ENCODE measurements around the gene NEK7.

Gene NEK7

GRCh38 chr1:198156745-198157240 is at the start of gene NEK7:
Gene NEK7 (plus strand): TSS chr1:198156998. CDS start chr1:198232581, 75,583 bp downstream.
- no peak for TF ChIP-seq CTCF (IDR thresholded peaks at IDR 0.05; ENCODE audit: low read depth, low read length)

GRCh38 chr1:198107091-198107501 is 49.7 kb upstream of the NEK7 start:
- DNase-seq (ENCODE audit: low read depth in 2 of 2), result peak; percentile 26 to 79
- no peak overlapping the region for H3K4me3 ChIP-seq (replicated peaks in 1 of 2; ENCODE audit: low read depth in 2 of 2, low read length in 2 of 2)
- TF ChIP-seq CTCF (IDR thresholded peaks at IDR 0.05; ENCODE audit: low read depth, low read length), result no peak

More at GRCh38 chr1:198156745-198157240, at the start of gene NEK7:
- peak; percentile 86 to 90 for DNase-seq (ENCODE audit: low read depth in 2 of 2)
- H3K4me3 ChIP-seq (replicated peaks in 1 of 2; ENCODE audit: low read depth in 2 of 2, low read length in 2 of 2), result peak within 1 kb of the TSS; percentile 75 to 79

GRCh38 chr1:198108636-198109370 is 48.0 kb upstream of the NEK7 start:
- no peak overlapping the region for H3K4me3 ChIP-seq (replicated peaks in 1 of 2; ENCODE audit: low read depth in 2 of 2, low read length in 2 of 2)
- no peak for DNase-seq (ENCODE audit: low read depth in 2 of 2)
- TF ChIP-seq CTCF (IDR thresholded peaks at IDR 0.05; ENCODE audit: low read depth, low read length), result no peak

- TF ChIP-seq CTCF (IDR thresholded peaks at IDR 0.05; ENCODE audit: low read depth, low read length), result no peak
Measured at GRCh38 chr1:198109371-198109715, 47.5 kb upstream of the NEK7 start.

GRCh38 chr1:198113342-198113750 is 43.5 kb upstream of the NEK7 start:
- no peak for TF ChIP-seq CTCF (IDR thresholded peaks at IDR 0.05; ENCODE audit: low read depth, low read length)

More at GRCh38 chr1:198109371-198109715, 47.5 kb upstream of the NEK7 start:
- H3K4me3 ChIP-seq (replicated peaks in 1 of 2; ENCODE audit: low read depth in 2 of 2, low read length in 2 of 2), result no peak overlapping the region
- DNase-seq (ENCODE audit: low read depth in 2 of 2), result no peak

GRCh38 chr1:198116069-198116468 is 40.7 kb upstream of the NEK7 start:
- H3K4me3 ChIP-seq (replicated peaks in 1 of 2; ENCODE audit: low read depth in 2 of 2, low read length in 2 of 2), result no peak overlapping the region
- TF ChIP-seq CTCF (IDR thresholded peaks at IDR 0.05; ENCODE audit: low read depth, low read length), result no peak
- DNase-seq (ENCODE audit: low read depth in 2 of 2), result no peak

More at GRCh38 chr1:198113342-198113750, 43.5 kb upstream of the NEK7 start:
- H3K4me3 ChIP-seq (replicated peaks in 1 of 2; ENCODE audit: low read depth in 2 of 2, low read length in 2 of 2), result no peak overlapping the region
- peak; percentile 84 to 94 for DNase-seq (ENCODE audit: low read depth in 2 of 2)
